BLaER1 (cell line): ENCODE data around the gene NUDCD3.

Experiments used
- H3K27ac ChIP-seq: shearing (Covaris generic); formaldehyde crosslinking; 2 replicates; pipeline ENCODE4 v1.8.1; 2022
- H3K27me3 ChIP-seq: shearing (Covaris generic); formaldehyde crosslinking; 2 replicates; pipeline ENCODE4 v1.8.1; 2022
- H3K36me3 ChIP-seq: shearing (Covaris generic); formaldehyde crosslinking; 2 replicates; pipeline ENCODE4 v1.8.1; 2022
- H3K4me1 ChIP-seq: shearing (Covaris generic); formaldehyde crosslinking; 2 replicates; pipeline ENCODE4 v1.8.1; 2022
- H3K4me2 ChIP-seq: shearing (Covaris generic); formaldehyde crosslinking; 2 replicates; pipeline ENCODE4 v1.8.1; 2022
- H3K4me3 ChIP-seq: shearing (Covaris generic); formaldehyde crosslinking; 2 replicates; pipeline ENCODE4 v1.8.1; 2022
- H3K9ac ChIP-seq: shearing (Covaris generic); formaldehyde crosslinking; 2 replicates; pipeline ENCODE4 v1.8.1; 2022
- H3K9me3 ChIP-seq: shearing (Covaris generic); formaldehyde crosslinking; 2 replicates; pipeline ENCODE4 v1.8.1; 2022
- H4K20me1 ChIP-seq: shearing (Covaris generic); formaldehyde crosslinking; 2 replicates; pipeline ENCODE4 v1.8.1; 2022
- Cebpa-rat ChIP-seq: shearing (Covaris generic); IDR thresholded peaks from 2 replicates; pipeline ENCODE4 v1.8.1; 2022

NUDCD3 gene

GRCh38 chr7:44484482-44485313 is 5.8 kb downstream of the NUDCD3 start:
- peak; percentile 59; the same call in 1 of the 2 replicates for TF ChIP-seq Cebpa-rat
- H3K36me3 ChIP-seq, result peaks cover 71% of the 10 kb centered on the region

GRCh38 chr7:44482502-44483485 is 7.7 kb downstream of the NUDCD3 start:
- no peak overlapping the region for H3K27ac ChIP-seq
- peaks cover 33% of the 10 kb centered on the region for H3K4me1 ChIP-seq
- peaks cover 54% of the 10 kb centered on the region for H4K20me1 ChIP-seq
- H3K9me3 ChIP-seq, result peaks cover 26% of the 10 kb centered on the region
- no peak overlapping the region for H3K4me3 ChIP-seq
- H3K36me3 ChIP-seq, result peaks cover 89% of the 10 kb centered on the region
- no peak overlapping the region for H3K4me2 ChIP-seq
- H3K27me3 ChIP-seq, result no peaks in the 10 kb centered on the region
- TF ChIP-seq Cebpa-rat, result no peak
- no peak overlapping the region for H3K9ac ChIP-seq

More at GRCh38 chr7:44484482-44485313, 5.8 kb downstream of the NUDCD3 start:
- H3K9me3 ChIP-seq, result peaks cover 26% of the 10 kb centered on the region
- H3K27ac ChIP-seq, result no peak overlapping the region
- H3K9ac ChIP-seq, result no peak overlapping the region
- H3K4me3 ChIP-seq, result peak overlapping the region; percentile 6; the same call in 1 of the 2 replicates
- H3K4me1 ChIP-seq, result peaks cover 52% of the 10 kb centered on the region
- H3K27me3 ChIP-seq, result no peaks in the 10 kb centered on the region
- H4K20me1 ChIP-seq, result peaks cover 38% of the 10 kb centered on the region; the same call in 1 of the 2 replicates
- peak overlapping the region; percentile 78 for H3K4me2 ChIP-seq

- TF ChIP-seq Cebpa-rat, result no peak
- no peak overlapping the region for H3K27ac ChIP-seq
- H3K9ac ChIP-seq, result no peak overlapping the region
- no peaks in the 10 kb centered on the region for H3K27me3 ChIP-seq
- H4K20me1 ChIP-seq, result peaks cover 85% of the 10 kb centered on the region
- H3K36me3 ChIP-seq, result peaks cover 94% of the 10 kb centered on the region
- 0 out of 2 replicates have a peak, but pooled peaks cover 3% of the 10 kb centered on the region for H3K4me1 ChIP-seq
- no peak overlapping the region for H3K4me2 ChIP-seq
- peaks cover 9% of the 10 kb centered on the region for H3K9me3 ChIP-seq
- no peak overlapping the region for H3K4me3 ChIP-seq
Measured at GRCh38 chr7:44477938-44478337, 12.5 kb downstream of the NUDCD3 start.

- peaks cover 2% of the 10 kb centered on the region; the same call in 1 of the 2 replicates for H3K9me3 ChIP-seq
- no peaks in the 10 kb centered on the region for H3K27me3 ChIP-seq
- 0 out of 2 replicates have a peak, but pooled peaks cover 3% of the 10 kb centered on the region for H3K4me1 ChIP-seq
- H3K4me3 ChIP-seq, result no peak overlapping the region
- H3K27ac ChIP-seq, result no peak overlapping the region
- peaks cover 89% of the 10 kb centered on the region for H4K20me1 ChIP-seq
- TF ChIP-seq Cebpa-rat, result no peak
- no peak overlapping the region for H3K4me2 ChIP-seq
- H3K9ac ChIP-seq, result no peak overlapping the region
- H3K36me3 ChIP-seq, result peaks cover 91% of the 10 kb centered on the region
Measured at GRCh38 chr7:44477063-44477830, 13.2 kb downstream of the NUDCD3 start.

GRCh38 chr7:44476313-44476712 is 14.1 kb downstream of the NUDCD3 start:
- Histone ChIP-seq H3K4me3 (no peak overlapping the region), H3K9ac (no peak overlapping the region), H3K36me3 (peaks cover 90% of the 10 kb centered on the region), H3K4me2 (no peak overlapping the region), H4K20me1 (peaks cover 88% of the 10 kb centered on the region), H3K27me3 (no peaks in the 10 kb centered on the region), H3K27ac (no peak overlapping the region), H3K9me3 (no peaks in the 10 kb centered on the region), H3K4me1 (0 out of 2 replicates have a peak, but pooled peaks cover 3% of the 10 kb centered on the region)
- TF ChIP-seq Cebpa-rat, result no peak

GRCh38 chr7:44473295-44473694 is 17.2 kb downstream of the NUDCD3 start:
- H4K20me1 ChIP-seq, result peaks cover 99% of the 10 kb centered on the region
- no peak overlapping the region for H3K4me2 ChIP-seq
- H3K4me1 ChIP-seq, result peaks cover 3% of the 10 kb centered on the region; the same call in 1 of the 2 replicates
- TF ChIP-seq Cebpa-rat, result no peak
- no peaks in the 10 kb centered on the region for H3K9me3 ChIP-seq
- no peak overlapping the region for H3K4me3 ChIP-seq
- peaks cover 90% of the 10 kb centered on the region for H3K36me3 ChIP-seq
- H3K27me3 ChIP-seq, result no peaks in the 10 kb centered on the region
- no peak overlapping the region for H3K27ac ChIP-seq
- no peak overlapping the region for H3K9ac ChIP-seq

GRCh38 chr7:44472843-44473242 is 17.6 kb downstream of the NUDCD3 start:
- H3K27ac ChIP-seq, result no peak overlapping the region
- H3K4me1 ChIP-seq, result peaks cover 3% of the 10 kb centered on the region; the same call in 1 of the 2 replicates
- no peak for TF ChIP-seq Cebpa-rat

GRCh38 chr7:44471850-44472249 is 18.6 kb downstream of the NUDCD3 start:
- peaks cover 3% of the 10 kb centered on the region; the same call in 1 of the 2 replicates for H3K4me1 ChIP-seq
- H3K27me3 ChIP-seq, result no peaks in the 10 kb centered on the region
- peaks cover 92% of the 10 kb centered on the region for H3K36me3 ChIP-seq
- TF ChIP-seq Cebpa-rat, result no peak
- H3K9ac ChIP-seq, result no peak overlapping the region
- H3K9me3 ChIP-seq, result no peaks in the 10 kb centered on the region
- peaks cover 99% of the 10 kb centered on the region for H4K20me1 ChIP-seq
- H3K27ac ChIP-seq, result no peak overlapping the region
- H3K4me3 ChIP-seq, result no peak overlapping the region
- no peak overlapping the region for H3K4me2 ChIP-seq

More at GRCh38 chr7:44472843-44473242, 17.6 kb downstream of the NUDCD3 start:
- Histone ChIP-seq H3K9ac (no peak overlapping the region), H3K27me3 (no peaks in the 10 kb centered on the region), H3K9me3 (no peaks in the 10 kb centered on the region), H4K20me1 (peaks cover 99% of the 10 kb centered on the region), H3K36me3 (peaks cover 90% of the 10 kb centered on the region), H3K4me3 (no peak overlapping the region), H3K4me2 (no peak overlapping the region)

- no peak overlapping the region for H3K27ac ChIP-seq
- H3K36me3 ChIP-seq, result peaks cover 92% of the 10 kb centered on the region
- H3K9me3 ChIP-seq, result no peaks in the 10 kb centered on the region
- no peaks in the 10 kb centered on the region for H3K27me3 ChIP-seq
- H3K4me2 ChIP-seq, result no peak overlapping the region
- H3K4me1 ChIP-seq, result peaks cover 3% of the 10 kb centered on the region; the same call in 1 of the 2 replicates
- no peak overlapping the region for H3K4me3 ChIP-seq
- no peak for TF ChIP-seq Cebpa-rat
- H4K20me1 ChIP-seq, result peaks cover 99% of the 10 kb centered on the region
- H3K9ac ChIP-seq, result no peak overlapping the region
Measured at GRCh38 chr7:44471436-44471835, 19.0 kb downstream of the NUDCD3 start.
